Esophagus mucosa (tissue), 1 donor: Measurements from ENCODE around the gene LY6G6F. TPM values are rescaled to one million over a fixed set of nuclear protein-coding genes. Genes with fewer than 3 reads are reported as not detected.
"Not testable (repeated sequence)": the region's sequence is repeated elsewhere in the genome, so short reads cannot be mapped to it uniquely, and the experiment has no call there.

ENCODE experiments used
- ATAC-seq: fragments of 200-7000 bp; cut with Tn5 transposase; one replicate; pipeline ENCODE4 v1.9.1; 2020
- total RNA-seq: library from RNA; stranded (reverse); gene quantifications from one replicate; pipeline ENCODE4 v1.2.4, GENCODE V29; 2023
- donor health status: DM: yes; HTN: yes; CAD: no.

LY6G6F gene
- total RNA-seq, 1 donor from 2014 or later = not detected

- peak; percentile 97 for ATAC-seq
Measured at GRCh38 chr6:31702819-31703716, 3.6 kb upstream of the LY6G6F start, which contains the start of gene ABHD16A. ABHD16A (minus strand) TSS chr6:31703324; CDS start chr6:31703281, 43 bp downstream.

GRCh38 chr6:31705931-31706330, 735 bp upstream of the LY6G6F start:
- no peak for ATAC-seq

- no peak for ATAC-seq
Measured at GRCh38 chr6:31707701-31708100, 1.0 kb downstream of the LY6G6F start.

GRCh38 chr6:31708224-31708623, 1.6 kb downstream of the LY6G6F start:
- no peak for ATAC-seq

GRCh38 chr6:31709157-31709556, 2.5 kb downstream of the LY6G6F start:
- not testable (repeated sequence) for ATAC-seq

GRCh38 chr6:31710523-31711219, 4.0 kb downstream of the LY6G6F start:
- no peak for ATAC-seq

GRCh38 chr6:31711233-31711632, 4.6 kb downstream of the LY6G6F start:
- ATAC-seq = peak; percentile 84

GRCh38 chr6:31712296-31712695, 5.6 kb downstream of the LY6G6F start:
- ATAC-seq = peak; percentile 81

GRCh38 chr6:31713465-31713864, 6.8 kb downstream of the LY6G6F start:
- no peak for ATAC-seq

- no peak for ATAC-seq
Measured at GRCh38 chr6:31713991-31714684, 7.5 kb downstream of the LY6G6F start.

GRCh38 chr6:31715022-31715958, 8.6 kb downstream of the LY6G6F start, which contains the start of gene LY6G6D:
LY6G6D (plus strand) TSS chr6:31715348; CDS start chr6:31715356, 8 bp downstream.
- no peak for ATAC-seq

GRCh38 chr6:31717499-31718222, 11.0 kb downstream of the LY6G6F start:
- peak; percentile 42 for ATAC-seq

GRCh38 chr6:31718265-31718664, 11.6 kb downstream of the LY6G6F start:
- peak; percentile 80 for ATAC-seq

GRCh38 chr6:31719001-31719400, 12.3 kb downstream of the LY6G6F start:
- ATAC-seq = no peak

GRCh38 chr6:31720196-31720770, 13.6 kb downstream of the LY6G6F start:
- ATAC-seq = peak; percentile 83

- ATAC-seq = no peak
Measured at GRCh38 chr6:31721351-31722020, 14.8 kb downstream of the LY6G6F start, which contains the start of gene LY6G6C. LY6G6C (minus strand) TSS chr6:31721746; CDS start chr6:31721679, 67 bp downstream.

GRCh38 chr6:31722173-31722572, 15.5 kb downstream of the LY6G6F start:
- ATAC-seq = no peak

GRCh38 chr6:31723245-31723979, 16.7 kb downstream of the LY6G6F start, which contains the start of gene MPIG6B:
MPIG6B (plus strand) TSS chr6:31723373; CDS start chr6:31723384, 11 bp downstream.
- no peak for ATAC-seq
